Measurements from ENCODE around the gene RSPH10B2.
"Not testable (repeated sequence)": the region's sequence is repeated elsewhere in the genome, so short reads cannot be mapped to it uniquely, and the experiment has no call there.

The RSPH10B2 gene

GRCh38 chr7:6718124-6718523, 35.8 kb upstream of the RSPH10B2 start:
- Histone ChIP-seq H3K27me3 (replicated peaks) (no peaks in the 10 kb centered on the region), H3K36me3 (replicated peaks) (no peaks in the 10 kb centered on the region), H3K4me3 (ENCODE audit: low read depth, low read length) (no peak overlapping the region), H3K27ac (no peak overlapping the region)
- in situ Hi-C loops (cut with HindIII; ENCODE audit: low pct_ligation_motif_present, low sequenced_read_pairs): no loop called here
- DNase-seq: no peak
- TF ChIP-seq CTCF (IDR thresholded peaks at IDR 0.05; ENCODE audit: low read depth, low read length, missing control alignments): peak; percentile 13

- in situ Hi-C loops (cut with HindIII; ENCODE audit: low pct_ligation_motif_present, low sequenced_read_pairs); H3K27me3 ChIP-seq (replicated peaks); DNase-seq; H3K36me3 ChIP-seq (replicated peaks); H3K27ac ChIP-seq; H3K4me3 ChIP-seq (ENCODE audit: low read depth, low read length): not testable (repeated sequence)
These were observed 29.6 kb upstream of the RSPH10B2 start for GRCh38 chr7:6724351-6724750.

- no peak for DNase-seq
- Histone ChIP-seq H3K4me3 (ENCODE audit: low read depth, low read length) (no peak overlapping the region), H3K36me3 (replicated peaks) (no peaks in the 10 kb centered on the region), H3K27me3 (replicated peaks) (no peaks in the 10 kb centered on the region), H3K27ac (no peak overlapping the region)
- no peak for TF ChIP-seq CTCF (IDR thresholded peaks at IDR 0.05; ENCODE audit: low read depth, low read length, missing control alignments)
- in situ Hi-C loops (cut with HindIII; ENCODE audit: low pct_ligation_motif_present, low sequenced_read_pairs): no loop called here
These were observed 28.9 kb upstream of the RSPH10B2 start for GRCh38 chr7:6725003-6725402.

GRCh38 chr7:6726341-6726740, 27.6 kb upstream of the RSPH10B2 start:
- DNase-seq; H3K36me3 ChIP-seq (replicated peaks); H3K27me3 ChIP-seq (replicated peaks); H3K4me3 ChIP-seq (ENCODE audit: low read depth, low read length); in situ Hi-C loops (cut with HindIII; ENCODE audit: low pct_ligation_motif_present, low sequenced_read_pairs); H3K27ac ChIP-seq: not testable (repeated sequence)

GRCh38 chr7:6727663-6728062, 26.2 kb upstream of the RSPH10B2 start:
- in situ Hi-C loops (cut with HindIII; ENCODE audit: low pct_ligation_motif_present, low sequenced_read_pairs): no loop called here
- Histone ChIP-seq H3K27ac (no peak overlapping the region), H3K4me3 (ENCODE audit: low read depth, low read length) (no peak overlapping the region), H3K36me3 (replicated peaks) (peaks cover under 1% of the 10 kb centered on the region), H3K27me3 (replicated peaks) (no peaks in the 10 kb centered on the region)
- no peak for TF ChIP-seq CTCF (IDR thresholded peaks at IDR 0.05; ENCODE audit: low read depth, low read length, missing control alignments)
- no peak for DNase-seq

- H3K27me3 ChIP-seq (replicated peaks); in situ Hi-C loops (cut with HindIII; ENCODE audit: low pct_ligation_motif_present, low sequenced_read_pairs); DNase-seq: not testable (repeated sequence)
- H3K36me3 ChIP-seq (replicated peaks): peaks cover 11% of the 10 kb centered on the region
- H3K4me3 ChIP-seq (ENCODE audit: low read depth, low read length): peak overlapping the region; percentile 84
- peak overlapping the region; percentile 93 for H3K27ac ChIP-seq
These were observed 24.9 kb upstream of the RSPH10B2 start for GRCh38 chr7:6728893-6729491.

- H3K27ac ChIP-seq: peak overlapping the region; percentile 93
- peaks cover 16% of the 10 kb centered on the region for H3K36me3 ChIP-seq (replicated peaks)
- H3K27me3 ChIP-seq (replicated peaks): no peaks in the 10 kb centered on the region
- DNase-seq: peak; percentile 85
- no peak for TF ChIP-seq CTCF (IDR thresholded peaks at IDR 0.05; ENCODE audit: low read depth, low read length, missing control alignments)
- in situ Hi-C loops (cut with HindIII; ENCODE audit: low pct_ligation_motif_present, low sequenced_read_pairs): no loop called here
- peak overlapping the region; percentile 84 for H3K4me3 ChIP-seq (ENCODE audit: low read depth, low read length)
These were observed 24.2 kb upstream of the RSPH10B2 start for GRCh38 chr7:6729492-6730342.

Measured in brain microvascular endothelial cell (primary cell).